Measurements from ENCODE around the gene LTBP4.

Gene LTBP4

GRCh38 chr19:40672038-40672437 lies 70.9 kb downstream of the LTBP4 start:
- Histone ChIP-seq H3K4me2 (ENCODE audit: low read length) (no peak overlapping the region), H3F3A (ENCODE audit: control insufficient read depth, insufficient read depth) (no peaks in the 10 kb centered on the region), H3K79me2 (ENCODE audit: control insufficient read depth, low read length) (no peaks in the 10 kb centered on the region), H3K36me3 (ENCODE audit: control insufficient read depth, low read length) (no peaks in the 10 kb centered on the region), H4K20me1 (ENCODE audit: control insufficient read depth, insufficient read depth, low read depth, low read length) (no peaks in the 10 kb centered on the region), H3K27ac (ENCODE audit: low read depth, low read length) (no peak overlapping the region), H3K27me3 (ENCODE audit: control insufficient read depth, low read length) (no peaks in the 10 kb centered on the region), H3K9me3 (ENCODE audit: control insufficient read depth, insufficient read depth, low read length) (peaks cover 16% of the 10 kb centered on the region; the same call in 1 of the 2 replicates), H3K4me1 (ENCODE audit: control insufficient read depth, low read length) (peaks cover 13% of the 10 kb centered on the region), H3K4me3 (ENCODE audit: low read length) (no peak overlapping the region), H3K9me2 (replicated peaks; ENCODE audit: control insufficient read depth, low read length) (no peaks in the 10 kb centered on the region)
- no peak for TF ChIP-seq EZH2phosphoT487 (IDR thresholded peaks at IDR 0.05; ENCODE audit: borderline replicate concordance, low read length)

- TF ChIP-seq CTCF (IDR thresholded peaks at IDR 0.05; ENCODE audit: low read depth, low read length, poor library complexity, severe bottlenecking) = no peak
- TF ChIP-seq EZH2phosphoT487 (IDR thresholded peaks at IDR 0.05; ENCODE audit: borderline replicate concordance, low read length) = no peak
- no peaks in the 10 kb centered on the region for H3F3A ChIP-seq (ENCODE audit: control insufficient read depth, insufficient read depth)
- no peaks in the 10 kb centered on the region for H3K27me3 ChIP-seq (ENCODE audit: control insufficient read depth, low read length)
Measured at GRCh38 chr19:40672573-40673299, 71.6 kb downstream of the LTBP4 start.

GRCh38 chr19:40673397-40673796 lies 72.2 kb downstream of the LTBP4 start:
- Histone ChIP-seq H3K4me2 (ENCODE audit: low read length) (no peak overlapping the region), H3K27ac (ENCODE audit: low read depth, low read length) (no peak overlapping the region), H3K27me3 (ENCODE audit: control insufficient read depth, low read length) (no peaks in the 10 kb centered on the region), H3K4me3 (ENCODE audit: low read length) (no peak overlapping the region), H3F3A (ENCODE audit: control insufficient read depth, insufficient read depth) (no peaks in the 10 kb centered on the region), H3K79me2 (ENCODE audit: control insufficient read depth, low read length) (no peaks in the 10 kb centered on the region), H3K9me3 (ENCODE audit: control insufficient read depth, insufficient read depth, low read length) (peaks cover 16% of the 10 kb centered on the region; the same call in 1 of the 2 replicates), H4K20me1 (ENCODE audit: control insufficient read depth, insufficient read depth, low read depth, low read length) (no peaks in the 10 kb centered on the region), H3K9me2 (replicated peaks; ENCODE audit: control insufficient read depth, low read length) (no peaks in the 10 kb centered on the region), H3K4me1 (ENCODE audit: control insufficient read depth, low read length) (peaks cover 13% of the 10 kb centered on the region), H3K36me3 (ENCODE audit: control insufficient read depth, low read length) (no peaks in the 10 kb centered on the region)
- TF ChIP-seq EZH2phosphoT487 (IDR thresholded peaks at IDR 0.05; ENCODE audit: borderline replicate concordance, low read length) (no peak), CTCF (IDR thresholded peaks at IDR 0.05; ENCODE audit: low read depth, low read length, poor library complexity, severe bottlenecking) (no peak)

More at GRCh38 chr19:40672573-40673299, 71.6 kb downstream of the LTBP4 start:
- H3K4me2 ChIP-seq (ENCODE audit: low read length) = no peak overlapping the region
- no peak overlapping the region for H3K4me3 ChIP-seq (ENCODE audit: low read length)
- H3K9me2 ChIP-seq (replicated peaks; ENCODE audit: control insufficient read depth, low read length) = no peaks in the 10 kb centered on the region
- H3K27ac ChIP-seq (ENCODE audit: low read depth, low read length) = no peak overlapping the region
- no peaks in the 10 kb centered on the region for H3K36me3 ChIP-seq (ENCODE audit: control insufficient read depth, low read length)
- peaks cover 16% of the 10 kb centered on the region; the same call in 1 of the 2 replicates for H3K9me3 ChIP-seq (ENCODE audit: control insufficient read depth, insufficient read depth, low read length)
- no peaks in the 10 kb centered on the region for H4K20me1 ChIP-seq (ENCODE audit: control insufficient read depth, insufficient read depth, low read depth, low read length)
- no peaks in the 10 kb centered on the region for H3K79me2 ChIP-seq (ENCODE audit: control insufficient read depth, low read length)
- H3K4me1 ChIP-seq (ENCODE audit: control insufficient read depth, low read length) = peaks cover 13% of the 10 kb centered on the region

- Histone ChIP-seq H3K27me3 (ENCODE audit: control insufficient read depth, low read length) (no peaks in the 10 kb centered on the region), H3K4me3 (ENCODE audit: low read length) (no peak overlapping the region), H3F3A (ENCODE audit: control insufficient read depth, insufficient read depth) (no peaks in the 10 kb centered on the region), H3K79me2 (ENCODE audit: control insufficient read depth, low read length) (no peaks in the 10 kb centered on the region), H3K27ac (ENCODE audit: low read depth, low read length) (no peak overlapping the region), H3K36me3 (ENCODE audit: control insufficient read depth, low read length) (no peaks in the 10 kb centered on the region), H3K4me1 (ENCODE audit: control insufficient read depth, low read length) (peaks cover 13% of the 10 kb centered on the region), H4K20me1 (ENCODE audit: control insufficient read depth, insufficient read depth, low read depth, low read length) (no peaks in the 10 kb centered on the region), H3K9me2 (replicated peaks; ENCODE audit: control insufficient read depth, low read length) (no peaks in the 10 kb centered on the region), H3K4me2 (ENCODE audit: low read length) (no peak overlapping the region), H3K9me3 (ENCODE audit: control insufficient read depth, insufficient read depth, low read length) (peaks cover 11% of the 10 kb centered on the region; the same call in 1 of the 2 replicates)
- TF ChIP-seq CTCF (IDR thresholded peaks at IDR 0.05; ENCODE audit: low read depth, low read length, poor library complexity, severe bottlenecking) = no peak
- TF ChIP-seq EZH2phosphoT487 (IDR thresholded peaks at IDR 0.05; ENCODE audit: borderline replicate concordance, low read length) = no peak
Measured at GRCh38 chr19:40674291-40674690, 73.1 kb downstream of the LTBP4 start.
